Endothelial cell of hepatic sinusoid (primary cell): Measurements from ENCODE around the gene ZNF280A.
"Not testable (repeated sequence)": the region's sequence is repeated elsewhere in the genome, so short reads cannot be mapped to it uniquely, and the experiment has no call there.

ENCODE experiments used
- in situ Hi-C: cut with HindIII; loops from 2 replicates; pipeline ENCODE4 v1.10.0; 2017; ENCODE audit warnings: low sequenced_read_pairs

The ZNF280A gene

DNA sequence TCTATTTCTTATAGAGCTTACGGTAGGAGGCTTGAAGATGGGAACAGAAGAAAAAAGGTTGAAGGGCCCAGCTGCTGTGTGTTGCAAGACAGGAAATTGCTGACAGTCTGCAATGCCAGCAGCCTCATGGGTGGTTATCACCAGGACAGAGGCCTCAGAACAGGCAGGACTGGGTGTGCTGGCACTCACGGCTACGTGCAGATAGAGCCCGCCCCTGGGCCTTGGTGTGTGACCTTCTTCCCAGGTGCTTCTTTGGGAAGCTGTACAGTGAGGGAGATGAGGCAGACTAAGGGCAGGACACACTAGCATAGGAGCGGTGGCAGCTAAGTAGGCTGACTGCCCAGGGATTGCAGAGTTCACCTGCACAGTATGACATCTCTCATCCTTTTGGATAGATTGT is 26.4 kb upstream of the ZNF280A start:
- in situ Hi-C loops: no loop called here

DNA sequence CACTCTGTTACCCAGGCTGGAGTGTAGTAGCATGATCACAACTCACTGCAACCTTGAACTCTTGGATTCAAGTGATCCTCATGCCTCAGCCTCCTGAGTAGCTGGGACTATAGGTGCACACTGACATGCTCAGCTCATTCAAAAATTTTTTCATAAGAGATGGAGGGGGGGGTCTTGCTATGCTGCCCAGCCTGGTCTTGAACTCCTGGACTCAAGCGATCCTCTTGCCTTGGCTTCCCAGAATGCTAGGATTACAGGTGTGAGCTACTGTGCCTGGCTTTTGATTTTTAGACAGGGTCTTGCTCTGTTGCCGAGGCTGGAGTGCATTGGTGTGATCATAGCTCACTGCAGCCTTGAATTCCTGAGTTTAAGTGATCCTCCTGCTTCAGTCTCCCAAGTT is 25.0 kb upstream of the ZNF280A start:
- in situ Hi-C loops: no loop called here

DNA sequence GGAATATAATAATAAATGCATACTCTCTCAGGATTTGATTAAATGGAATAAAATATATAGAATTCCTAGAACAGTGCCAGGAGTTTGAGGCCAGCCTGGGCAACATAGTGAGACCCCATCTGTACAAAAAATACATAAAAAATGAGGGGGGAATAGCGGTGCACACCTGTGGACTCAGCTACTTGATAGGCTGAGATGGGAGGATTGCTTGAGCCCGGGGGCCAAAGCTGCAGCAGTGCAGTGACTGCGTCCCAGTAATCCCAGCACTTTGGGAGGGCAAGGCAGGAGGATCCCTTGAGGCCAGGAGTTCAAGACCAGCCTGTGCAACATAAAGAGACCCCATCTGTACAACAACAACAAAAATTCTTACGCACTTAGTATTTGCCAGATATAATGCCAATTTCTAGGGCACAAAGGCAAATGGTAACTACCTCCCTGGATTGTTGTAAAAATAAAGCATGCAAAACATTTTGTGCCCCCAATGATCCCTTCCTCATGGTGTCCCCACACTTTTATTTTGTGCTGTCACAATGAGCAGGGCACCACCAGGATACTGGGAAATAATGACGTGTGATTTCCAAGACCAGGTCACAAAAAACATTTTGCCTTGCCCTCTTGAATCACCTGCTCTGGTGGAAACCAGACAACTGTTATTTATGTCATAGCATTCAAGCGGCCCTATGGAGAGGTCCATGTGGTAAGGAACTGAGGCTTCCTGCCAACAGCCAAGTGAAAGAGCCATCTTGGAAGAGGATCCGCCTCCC is 18.3 kb upstream of the ZNF280A start:
- in situ Hi-C loops: no loop called here

DNA sequence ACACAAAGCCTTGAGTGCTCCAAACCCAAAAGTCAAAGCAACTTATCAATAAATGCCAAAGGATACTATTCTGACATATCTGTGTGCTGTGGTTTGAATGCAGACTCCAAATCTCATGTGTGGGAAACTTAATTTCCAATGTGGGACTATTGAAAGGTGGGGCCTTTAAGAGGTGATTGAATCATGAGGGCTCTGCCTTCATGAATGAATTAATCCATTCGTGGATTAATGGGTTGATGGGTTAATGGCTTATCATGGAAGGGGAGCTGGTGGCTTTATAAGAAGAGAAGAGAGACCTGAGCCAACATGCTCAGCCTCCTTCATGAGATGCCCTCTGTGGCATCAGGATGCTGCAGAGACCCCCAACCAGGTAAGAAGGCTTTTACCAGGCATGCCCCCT is 16.8 kb upstream of the ZNF280A start:
- in situ Hi-C loops: no loop called here

DNA sequence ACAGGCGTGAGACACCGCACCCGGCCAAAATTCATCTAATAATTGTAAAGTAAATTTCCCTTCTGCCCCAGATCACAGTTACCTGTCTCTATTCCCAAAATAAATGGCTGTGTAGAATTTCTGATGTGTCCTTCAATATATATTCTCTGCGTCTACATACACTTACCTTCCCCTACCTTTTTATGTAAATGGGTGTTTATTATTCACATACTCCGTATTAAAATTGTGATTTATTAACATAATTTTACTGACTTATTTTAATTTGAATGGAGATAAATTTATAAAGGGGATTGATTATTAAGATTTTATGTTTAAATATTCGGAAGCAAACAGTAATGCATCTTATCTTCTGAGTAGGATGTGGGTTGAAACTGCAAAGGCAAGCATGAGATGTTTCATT is 16.4 kb upstream of the ZNF280A start:
- in situ Hi-C loops: no loop called here

DNA sequence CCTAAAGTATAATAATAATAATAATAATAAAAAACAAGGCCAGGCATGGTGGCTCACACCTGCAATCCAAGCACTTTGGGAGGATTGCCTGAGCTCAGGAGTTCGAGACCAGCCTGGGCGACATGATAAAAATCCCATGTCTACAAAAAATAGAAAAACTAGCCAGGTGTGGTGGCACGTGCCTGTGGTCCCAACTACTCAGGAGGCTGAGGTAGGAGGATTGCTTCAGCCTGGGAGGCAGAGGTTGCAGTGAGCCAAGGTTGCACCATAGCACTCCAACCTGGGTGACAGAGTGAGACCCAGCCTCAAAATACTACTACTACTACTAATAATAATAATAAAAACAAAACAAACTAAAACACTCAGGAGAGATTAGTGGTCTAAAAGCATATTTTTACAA is 15.6 kb upstream of the ZNF280A start:
- in situ Hi-C loops: no loop called here

DNA sequence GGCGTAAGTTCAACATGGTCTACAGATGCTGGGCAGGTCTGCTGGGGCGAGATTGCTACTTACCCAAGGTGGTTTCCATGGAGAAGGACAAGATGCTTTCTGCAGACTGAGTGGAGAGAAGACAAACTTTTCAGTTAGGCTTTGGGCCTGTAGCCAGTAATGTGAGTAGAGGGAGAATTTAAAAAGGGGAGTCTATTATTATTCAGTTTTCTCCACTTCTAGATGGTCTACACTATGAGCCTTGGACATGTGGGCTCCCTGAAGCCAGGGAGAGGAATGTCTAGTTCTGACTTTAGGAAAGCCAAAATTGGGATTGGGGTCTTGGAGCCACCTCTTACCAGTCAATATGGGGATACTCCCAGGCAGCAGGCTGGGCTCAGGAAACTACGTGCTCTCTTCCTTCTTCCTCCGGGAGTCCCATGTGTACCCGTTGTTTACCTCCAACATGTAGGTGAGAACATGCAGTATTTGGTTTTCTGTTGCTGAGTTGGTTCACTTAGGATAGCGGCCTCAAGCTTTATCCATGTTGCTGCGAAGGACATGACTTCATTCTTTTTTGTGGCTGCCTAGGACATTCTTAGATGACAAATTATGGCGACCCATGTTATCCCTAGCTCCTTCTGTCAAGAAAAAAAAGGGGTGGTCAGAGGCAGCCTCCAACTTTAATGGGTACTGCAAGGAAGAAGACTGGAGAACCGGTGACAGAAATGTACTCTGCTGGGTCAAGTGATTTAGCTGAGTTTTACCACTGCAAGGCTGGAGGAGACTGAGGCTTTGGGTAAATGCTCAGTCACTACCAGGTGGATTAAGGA is 14.7 kb upstream of the ZNF280A start:
- in situ Hi-C loops: no loop called here

DNA sequence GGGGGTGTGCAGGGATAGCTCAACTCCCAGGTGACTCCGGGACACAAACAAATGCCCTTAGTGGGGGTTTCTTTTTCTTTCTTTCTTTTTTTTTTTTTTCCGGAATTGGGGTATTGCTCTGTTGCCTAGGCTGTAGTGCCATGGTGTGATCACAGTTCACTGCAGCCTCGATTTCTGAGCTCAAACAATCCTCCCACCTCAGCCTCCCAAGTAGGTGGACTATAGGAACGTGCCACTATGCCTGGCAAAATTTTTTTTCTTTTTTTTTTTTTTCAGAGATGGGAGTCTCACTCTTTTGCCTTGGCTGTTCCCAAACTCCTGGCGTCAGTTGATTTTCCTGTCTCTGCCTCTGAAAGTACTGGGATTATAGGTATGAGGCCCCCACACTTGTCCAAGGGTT is 13.8 kb upstream of the ZNF280A start:
- in situ Hi-C loops: no loop called here

DNA sequence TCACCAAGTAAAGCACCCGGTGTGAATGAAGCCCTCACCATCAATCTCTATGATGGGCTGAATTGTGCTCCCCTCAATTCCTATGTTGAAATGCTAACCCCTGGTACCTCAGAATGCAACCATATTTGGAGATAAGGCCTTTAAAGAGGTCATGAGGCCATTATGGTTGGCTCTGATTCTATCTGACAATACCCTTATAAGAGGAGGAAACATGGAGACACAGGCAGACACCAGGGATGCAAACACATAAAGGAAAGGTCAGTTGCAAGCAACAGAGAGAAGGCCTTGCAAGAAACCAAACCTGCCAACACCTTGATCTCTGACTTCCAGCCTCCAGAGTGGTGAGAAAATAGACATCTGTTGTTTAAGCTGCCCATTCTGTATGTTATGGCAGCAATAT is 13.3 kb upstream of the ZNF280A start:
- in situ Hi-C loops: no loop called here

DNA sequence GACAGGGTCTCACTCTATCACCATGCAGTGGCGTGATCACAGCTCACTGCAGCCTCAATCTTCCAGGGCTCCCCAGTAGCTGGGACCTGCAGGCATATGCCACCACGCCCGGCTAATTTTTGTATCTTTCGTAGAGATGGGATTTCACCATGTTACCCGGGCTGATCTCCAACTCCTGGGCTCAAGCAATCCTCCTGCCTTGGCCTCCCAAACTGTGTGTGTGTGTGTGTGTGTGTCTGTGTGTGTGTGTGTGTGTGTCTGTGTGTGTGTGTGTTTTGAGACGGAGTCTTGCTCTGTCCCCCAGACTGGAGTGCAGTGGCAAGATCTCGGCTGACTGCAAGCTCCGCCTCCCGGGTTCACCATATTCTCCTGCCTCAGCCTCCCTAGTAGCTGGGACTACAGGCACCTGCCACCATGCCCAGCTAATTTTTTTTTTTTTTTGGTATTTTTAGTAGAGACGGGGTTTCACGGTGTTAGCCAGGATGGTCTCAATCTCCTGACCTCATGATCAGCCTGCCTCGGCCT is 12.5 kb upstream of the ZNF280A start:
- in situ Hi-C loops: not testable (repeated sequence)

DNA sequence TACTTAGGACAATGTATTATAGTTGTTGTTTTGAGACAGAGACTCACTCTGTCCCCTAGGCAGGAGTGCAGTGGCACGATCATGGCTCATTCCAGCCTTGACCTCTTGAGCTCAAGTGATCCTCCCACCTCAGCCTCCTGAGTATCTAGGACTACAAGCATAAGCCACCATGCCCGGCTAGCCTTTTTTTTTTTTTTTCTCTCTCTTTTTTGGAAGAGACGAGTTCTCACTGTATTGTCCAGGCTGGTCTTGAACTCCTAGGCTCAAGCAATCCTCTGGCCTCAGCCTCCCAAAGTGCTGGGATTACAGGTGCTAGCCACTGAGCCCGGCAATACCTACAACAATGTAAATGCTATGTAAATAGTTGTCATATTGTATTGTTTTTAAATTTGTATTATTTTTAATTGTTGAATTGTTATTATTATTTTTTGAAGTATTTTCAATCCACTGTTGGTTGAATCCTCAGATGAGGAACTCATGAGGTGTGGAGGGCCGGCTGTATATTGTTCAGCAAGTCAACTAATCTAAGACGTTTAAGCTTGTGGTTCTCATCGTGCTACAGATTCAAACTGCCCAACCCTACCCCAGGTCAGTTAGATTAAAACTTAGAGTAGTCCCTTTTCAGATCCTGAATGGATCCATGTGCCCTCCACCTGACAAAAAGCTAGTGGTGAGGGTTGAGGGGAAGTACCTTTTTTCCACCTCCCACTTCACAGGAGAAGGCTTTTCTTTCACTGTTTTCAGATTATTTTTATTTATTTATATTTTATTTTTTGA is 11.9 kb upstream of the ZNF280A start:
- in situ Hi-C loops: no loop called here

DNA sequence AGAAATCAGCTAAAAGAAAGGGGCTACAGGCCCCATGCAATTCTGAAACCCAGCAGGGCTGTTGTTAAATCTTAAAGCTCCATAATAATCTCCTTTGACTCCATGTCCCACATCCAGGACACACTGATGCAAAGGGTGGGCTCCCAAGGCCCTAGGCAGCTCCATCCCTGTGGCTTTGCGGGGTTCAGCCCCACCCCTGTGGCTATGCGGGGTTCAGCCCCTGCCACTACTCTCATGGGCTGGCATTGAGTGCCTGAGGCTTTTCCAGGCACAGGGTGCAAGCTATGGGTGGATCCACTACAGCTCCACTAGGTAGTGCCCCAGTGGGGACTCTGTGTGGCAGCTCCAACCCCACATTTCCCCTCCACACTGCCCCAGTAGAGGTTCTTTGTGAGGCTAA is 8.7 kb upstream of the ZNF280A start:
- in situ Hi-C loops: no loop called here

DNA sequence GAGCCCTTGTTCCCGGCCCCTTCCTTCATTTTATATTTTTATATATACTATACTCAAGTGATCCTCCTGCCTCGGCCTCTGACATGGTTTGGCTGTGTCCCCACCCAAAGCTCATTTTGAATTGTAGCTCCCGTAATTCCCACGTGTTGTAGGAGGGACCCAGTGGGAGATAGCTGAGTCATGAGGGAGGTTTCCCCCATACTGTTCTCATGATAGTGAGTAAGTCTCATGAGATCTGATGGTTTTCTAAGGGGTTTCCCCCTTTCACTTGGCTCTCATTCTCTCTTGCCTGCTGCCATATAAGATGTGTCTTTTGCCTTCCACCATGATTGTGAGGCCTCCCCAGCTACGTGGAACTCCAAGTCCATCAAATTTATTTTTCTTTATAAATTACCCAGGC is 7.2 kb upstream of the ZNF280A start:
- in situ Hi-C loops: no loop called here

DNA sequence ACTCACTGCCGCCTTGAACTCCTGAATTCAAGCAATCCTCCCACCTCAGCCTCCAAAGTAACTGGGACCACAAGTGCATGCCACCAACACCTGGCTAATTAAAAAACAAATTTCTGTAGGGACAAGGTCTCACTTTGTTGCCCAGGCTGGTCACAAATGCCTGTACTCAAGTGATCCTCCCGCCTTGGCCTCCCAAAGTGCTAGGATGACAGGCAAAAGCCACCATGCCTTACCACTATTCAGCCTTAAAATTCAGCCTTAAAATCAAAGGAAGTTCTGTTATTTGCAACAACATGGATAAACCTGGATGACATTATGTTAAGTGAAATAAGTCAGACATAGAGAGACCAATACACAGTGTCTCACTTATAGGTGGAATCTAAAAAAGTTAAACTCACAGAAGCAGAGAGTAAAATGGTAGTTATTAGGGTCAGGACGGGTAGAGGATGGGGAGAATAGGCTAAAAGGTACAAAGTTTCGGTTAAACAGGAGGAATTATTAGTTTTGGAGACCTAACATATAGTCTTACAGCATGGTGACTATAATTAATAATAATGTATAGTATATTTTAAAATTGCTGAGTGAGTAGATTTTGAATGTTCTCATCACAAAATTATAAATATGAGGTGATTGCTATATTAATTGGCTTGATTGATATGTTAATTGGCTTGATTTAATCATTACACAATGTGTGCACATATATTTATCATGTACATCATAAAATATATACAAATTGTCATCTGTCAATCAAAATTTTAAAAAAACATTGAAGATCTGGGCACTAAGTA is 6.2 kb upstream of the ZNF280A start:
- in situ Hi-C loops: no loop called here

DNA sequence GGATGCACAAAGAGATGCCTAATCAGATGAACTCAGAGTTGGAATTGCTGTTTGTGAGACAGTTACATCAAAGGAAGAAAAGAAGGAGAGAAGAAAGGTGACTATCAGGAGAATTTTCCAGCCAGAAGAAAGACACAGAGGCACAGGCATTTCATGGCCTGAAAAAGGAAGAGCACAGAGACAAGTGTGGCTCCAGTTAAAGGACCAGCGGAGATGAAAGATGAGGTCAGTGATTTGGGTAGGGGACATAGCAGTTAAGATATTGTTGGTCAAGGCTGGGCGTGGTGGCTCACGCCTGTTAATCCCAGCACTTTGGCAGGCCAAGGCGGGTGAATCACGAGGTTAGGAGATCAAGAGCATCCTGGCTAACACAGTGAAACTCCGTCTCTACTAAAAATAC is 3.4 kb upstream of the ZNF280A start:
- in situ Hi-C loops: no loop called here

DNA sequence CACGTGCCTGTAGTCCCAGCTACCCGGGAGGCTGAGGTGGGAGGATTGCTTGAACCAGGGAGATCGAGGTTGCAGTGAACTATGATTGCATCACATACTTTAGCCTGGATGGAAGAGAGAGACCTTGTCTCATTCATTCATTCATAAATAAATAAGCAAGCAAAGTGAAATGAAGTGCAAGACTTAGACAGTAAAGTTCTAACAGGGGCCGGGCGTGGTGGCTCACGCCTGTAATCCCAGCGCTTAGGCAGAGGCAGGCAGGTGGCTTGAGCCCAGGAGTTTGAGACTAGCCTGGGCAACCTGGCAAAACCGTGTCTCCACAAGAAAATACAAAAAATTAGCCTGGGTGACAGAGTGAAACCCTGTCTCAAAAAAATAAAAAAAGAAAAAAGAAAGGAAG is 1.6 kb upstream of the ZNF280A start:
- in situ Hi-C loops: no loop called here

DNA sequence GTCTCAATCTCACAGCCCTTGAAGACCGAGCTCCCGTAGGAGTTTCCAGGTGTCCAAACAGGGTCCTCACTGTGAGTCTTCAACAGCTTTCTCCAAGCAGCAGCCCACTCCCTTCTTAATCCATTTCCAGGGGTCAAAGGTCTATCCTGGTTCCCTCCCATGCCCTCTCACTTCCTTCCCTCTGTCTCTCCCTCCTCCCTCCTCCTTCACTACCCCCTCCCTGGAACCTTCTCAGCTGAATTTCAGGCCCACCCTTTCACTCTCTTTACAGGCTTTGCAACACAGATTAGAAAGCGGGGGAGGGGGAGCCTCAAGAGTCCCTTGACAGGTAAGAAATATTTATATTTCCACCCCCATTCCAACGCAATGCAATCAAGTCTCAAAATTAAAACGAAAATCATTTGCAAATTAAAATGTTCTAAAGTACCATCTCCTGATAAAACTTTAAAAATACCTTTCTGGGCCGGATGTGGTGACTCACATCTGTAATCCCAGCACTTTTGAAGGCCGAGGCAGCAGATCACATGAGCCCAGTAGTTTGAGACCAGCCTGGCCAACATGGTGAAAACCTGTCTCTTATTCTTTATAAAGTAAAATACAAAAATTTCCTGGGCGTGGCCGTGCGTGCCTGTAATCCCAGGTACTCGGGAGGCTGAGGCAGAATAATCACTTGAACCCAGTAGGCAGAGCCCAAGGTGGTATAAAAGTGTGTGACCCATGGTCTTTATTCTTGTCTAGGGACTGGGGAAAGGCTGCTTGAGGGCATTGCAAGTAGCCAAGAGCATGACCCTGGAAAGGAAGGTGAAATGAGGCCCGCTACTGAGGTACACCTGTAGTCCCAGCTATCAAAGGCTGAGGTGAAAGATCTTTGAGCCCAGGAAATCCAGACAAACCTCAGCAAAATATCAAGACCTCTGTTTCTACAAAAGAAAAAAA is 865 bp upstream of the ZNF280A start:
- in situ Hi-C loops: no loop called here

DNA sequence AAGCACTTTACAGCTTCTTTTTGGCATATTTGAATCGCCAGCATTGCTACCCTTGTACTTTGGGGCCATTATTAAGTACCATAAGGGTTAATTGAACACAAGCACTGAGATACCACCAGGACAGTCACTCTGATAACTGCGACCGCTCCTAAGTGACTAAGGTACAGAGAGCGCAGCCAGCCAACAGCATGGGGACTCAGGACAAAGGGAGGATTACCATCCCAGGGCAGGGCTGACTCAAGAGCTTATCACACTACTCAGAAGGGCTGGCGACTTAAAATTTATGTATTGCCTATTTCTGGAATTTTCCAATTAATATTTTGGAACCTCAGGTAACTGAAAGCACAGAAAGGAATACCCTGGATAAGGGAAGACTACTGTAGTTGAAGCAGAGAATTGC is 479 bp downstream of the ZNF280A start:
- in situ Hi-C loops: no loop called here

DNA sequence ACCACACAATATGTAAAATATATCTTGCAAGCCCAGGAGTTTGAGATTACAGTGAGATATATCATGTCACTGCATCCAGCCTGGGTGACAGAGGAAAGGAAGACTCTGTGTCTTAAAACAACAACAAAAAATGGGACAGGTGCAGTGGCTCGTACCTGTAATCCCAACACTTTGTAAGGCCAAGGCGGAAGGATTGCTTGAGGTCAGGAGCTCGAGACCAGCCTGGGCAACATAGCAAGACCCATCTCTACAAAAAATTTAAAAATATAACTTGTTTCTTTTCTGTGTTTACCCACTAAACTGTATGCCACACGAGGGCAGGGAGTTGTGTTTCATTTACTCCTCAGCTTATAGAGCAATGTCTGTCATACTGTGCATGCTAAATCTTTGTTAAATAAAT is 3.1 kb downstream of the ZNF280A start:
- in situ Hi-C loops: no loop called here

DNA sequence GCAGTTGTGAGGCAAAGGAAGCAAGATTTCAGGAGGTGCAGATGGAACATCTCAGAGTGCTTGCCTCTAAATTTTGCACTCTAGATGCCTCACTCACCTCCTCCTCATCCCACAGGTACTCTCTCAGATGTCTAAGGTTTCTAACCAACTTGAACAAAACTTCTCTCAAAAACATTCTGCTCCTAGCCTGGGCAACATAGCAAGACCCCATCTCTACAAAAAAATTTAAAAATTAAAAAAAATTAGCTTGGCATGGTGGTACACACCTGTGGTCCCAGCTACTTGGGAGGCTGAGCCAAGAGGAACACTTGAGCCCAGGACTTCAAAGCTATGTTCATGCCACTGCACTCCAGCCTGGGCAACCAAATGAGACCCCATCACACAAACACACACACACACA is 4.2 kb downstream of the ZNF280A start:
- in situ Hi-C loops: no loop called here
